CD4-positive, alpha-beta T cell treated with Interleukin-15 for 4 hours (primary cell): ENCODE results near the gene WNK2.

Source experiments
- DNase-seq: peaks from one replicate; pipeline ENCODE4 v3.0.0-alpha.2; 2020; ENCODE audit warnings: low spot score

WNK2 gene

GRCh38 chr9:93185266-93186214, 1.6 kb downstream of the WNK2 start:
- DNase-seq, result no peak

GRCh38 chr9:93186215-93186945, 2.4 kb downstream of the WNK2 start:
- no peak for DNase-seq

GRCh38 chr9:93187047-93187446, 3.1 kb downstream of the WNK2 start:
- DNase-seq, result no peak

GRCh38 chr9:93187574-93187973, 3.6 kb downstream of the WNK2 start:
- no peak for DNase-seq

GRCh38 chr9:93188426-93189368, 4.8 kb downstream of the WNK2 start:
- DNase-seq, result no peak

- DNase-seq, result no peak
These were observed 5.6 kb downstream of the WNK2 start for GRCh38 chr9:93189369-93190132.

GRCh38 chr9:93190133-93190525, 6.2 kb downstream of the WNK2 start:
- no peak for DNase-seq

GRCh38 chr9:93190656-93191353, 6.9 kb downstream of the WNK2 start:
- no peak for DNase-seq

GRCh38 chr9:93191354-93191660, 7.4 kb downstream of the WNK2 start:
- no peak for DNase-seq

- no peak for DNase-seq
These were observed 8.9 kb downstream of the WNK2 start for GRCh38 chr9:93192721-93193387.

GRCh38 chr9:93193388-93194220, 9.7 kb downstream of the WNK2 start:
- DNase-seq, result no peak

GRCh38 chr9:93194221-93194625, 10.3 kb downstream of the WNK2 start:
- no peak for DNase-seq

GRCh38 chr9:93194641-93195040, 10.7 kb downstream of the WNK2 start:
- no peak for DNase-seq

GRCh38 chr9:93196096-93197055, 12.4 kb downstream of the WNK2 start:
- no peak for DNase-seq

- no peak for DNase-seq
These were observed 13.7 kb downstream of the WNK2 start for GRCh38 chr9:93197670-93198069.

- DNase-seq, result no peak
These were observed 14.3 kb downstream of the WNK2 start for GRCh38 chr9:93198117-93198837.

- no peak for DNase-seq
These were observed 15.1 kb downstream of the WNK2 start for GRCh38 chr9:93198838-93199625.
